ENCODE data around the gene MEAF6.

DNA sequence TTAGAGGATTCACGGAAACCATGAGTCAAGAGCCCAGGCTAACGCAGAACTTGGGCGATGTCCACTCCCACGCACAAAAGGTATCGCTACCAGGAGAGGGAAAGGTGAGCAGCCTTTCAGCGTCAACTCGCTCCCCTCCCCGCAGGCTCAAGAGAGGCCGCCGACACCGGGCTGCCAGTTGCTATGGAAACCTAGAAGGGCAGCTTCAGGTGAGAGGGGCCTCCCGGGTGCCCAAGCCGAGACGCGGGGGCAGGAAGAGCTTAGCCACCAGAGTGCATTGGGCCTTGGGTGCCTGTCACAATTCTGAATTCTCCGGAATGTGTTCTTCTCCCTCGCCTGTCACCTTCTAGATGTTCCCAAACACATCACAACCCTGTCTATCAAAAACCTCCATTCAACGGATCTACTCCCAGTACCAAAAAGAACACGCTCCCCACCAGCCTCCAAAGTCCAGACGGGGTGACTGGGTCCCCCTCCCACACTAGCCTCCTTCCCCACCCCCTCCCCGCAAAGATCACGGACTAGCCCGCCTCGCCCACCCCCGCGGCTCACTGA is 694 bp downstream of the MEAF6 start:
- TF ChIP-seq POLR2A (IDR thresholded peaks at IDR 0.05; ENCODE audit: control extremely low read depth in 1 of 2, low read depth in 2 of 2, low read length in 2 of 2) (no peak), EGR1 (IDR thresholded peaks at IDR 0.05; ENCODE audit: borderline replicate concordance, low read depth, low read length) (peak; percentile 34; the same call in 1 of the 2 replicates), CBX8 (IDR thresholded peaks at IDR 0.05; ENCODE audit: borderline replicate concordance, low read depth, low read length) (no peak)
- TF ChIP-seq, protein P1, sequence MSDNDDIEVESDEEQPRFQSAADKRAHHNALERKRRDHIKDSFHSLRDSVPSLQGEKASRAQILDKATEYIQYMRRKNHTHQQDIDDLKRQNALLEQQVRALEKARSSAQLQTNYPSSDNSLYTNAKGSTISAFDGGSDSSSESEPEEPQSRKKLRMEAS (IDR thresholded peaks at IDR 0.05) = no peak
